ENCODE data around the gene CMTM5.
"Not testable (repeated sequence)": the region's sequence is repeated elsewhere in the genome, so short reads cannot be mapped to it uniquely, and the experiment has no call there.

The CMTM5 gene

GRCh38 chr14:23400496-23401149 is 23.8 kb downstream of the CMTM5 start:
- not testable (repeated sequence) for DNase-seq

- DNase-seq: no peak
Measured at GRCh38 chr14:23401291-23401690, 24.4 kb downstream of the CMTM5 start.

- DNase-seq: no peak
Measured at GRCh38 chr14:23402296-23403138, 25.7 kb downstream of the CMTM5 start.

GRCh38 chr14:23403139-23403438 is 26.2 kb downstream of the CMTM5 start:
- DNase-seq: no peak

- DNase-seq: no peak
Measured at GRCh38 chr14:23403908-23404307, 27.1 kb downstream of the CMTM5 start.

- DNase-seq: no peak
Measured at GRCh38 chr14:23404331-23404900, 27.6 kb downstream of the CMTM5 start.

GRCh38 chr14:23405096-23405495 is 28.2 kb downstream of the CMTM5 start:
- DNase-seq: no peak

GRCh38 chr14:23405516-23406025 is 28.7 kb downstream of the CMTM5 start:
- DNase-seq: no peak

GRCh38 chr14:23406244-23406643 is 29.4 kb downstream of the CMTM5 start:
- no peak for DNase-seq

- DNase-seq: no peak
Measured at GRCh38 chr14:23406725-23407355, 30.0 kb downstream of the CMTM5 start.

GRCh38 chr14:23407516-23408306 is 30.9 kb downstream of the CMTM5 start, which contains the start of gene MYH6:
MYH6 (minus strand) TSS chr14:23408273; CDS start chr14:23407223, 1,050 bp downstream.
- DNase-seq: no peak

GRCh38 chr14:23408307-23408630 is 31.4 kb downstream of the CMTM5 start:
- DNase-seq: no peak

- no peak for DNase-seq
Measured at GRCh38 chr14:23409475-23409874, 32.6 kb downstream of the CMTM5 start.

GRCh38 chr14:23409966-23410635 is 33.3 kb downstream of the CMTM5 start:
- DNase-seq: no peak

- DNase-seq: no peak
Measured at GRCh38 chr14:23411563-23412525, 35.0 kb downstream of the CMTM5 start.

- DNase-seq: no peak
Measured at GRCh38 chr14:23413681-23414080, 36.8 kb downstream of the CMTM5 start.

GRCh38 chr14:23414254-23414653 is 37.4 kb downstream of the CMTM5 start:
- no peak for DNase-seq

GRCh38 chr14:23414906-23415820 is 38.3 kb downstream of the CMTM5 start:
- no peak for DNase-seq

Measured in cortex of kidney (tissue), 1 donor.